Lower leg skin (tissue), 3 donors: Measurements from ENCODE around the gene TM9SF2.

Experiments used
- POLR2A ChIP-seq, 2 donors: fragments of 450-650 bp; IDR thresholded peaks; one replicate each; pipeline ENCODE4 v1.6.1; 2016 to 2017; ENCODE audit warnings: antibody characterized with exemption in 2 of 2, mild to moderate bottlenecking in 1 of 2, moderate library complexity in 1 of 2
- TF ChIP-seq, protein P1 (sequence below), 3 donors: fragments of 450-650 bp; IDR thresholded peaks; one replicate each; pipeline ENCODE4 v1.5.1; 2016; ENCODE audit warnings: antibody characterized with exemption in 3 of 3, mild to moderate bottlenecking in 3 of 3, moderate library complexity in 2 of 3

DNA sequence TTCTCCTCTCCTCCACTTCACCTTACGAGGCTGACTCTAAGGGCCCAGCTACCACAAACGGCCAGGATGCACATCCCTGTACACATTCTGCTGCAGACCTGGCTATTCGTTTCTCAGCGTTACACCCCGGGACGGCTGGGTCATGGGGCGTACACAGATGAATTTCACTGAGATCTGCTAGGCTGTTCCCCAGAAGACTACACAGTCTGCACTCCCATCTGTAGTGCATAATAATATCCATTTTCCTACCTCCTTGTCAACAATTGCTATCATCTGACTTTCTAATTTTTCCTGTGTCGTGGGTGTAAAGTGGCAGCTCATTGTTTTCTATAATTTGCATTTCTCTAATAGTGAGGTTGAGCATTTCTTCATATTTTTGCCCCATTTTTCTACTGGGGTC lies 85.7 kb downstream of the TM9SF2 start:
- TF ChIP-seq, protein P1, sequence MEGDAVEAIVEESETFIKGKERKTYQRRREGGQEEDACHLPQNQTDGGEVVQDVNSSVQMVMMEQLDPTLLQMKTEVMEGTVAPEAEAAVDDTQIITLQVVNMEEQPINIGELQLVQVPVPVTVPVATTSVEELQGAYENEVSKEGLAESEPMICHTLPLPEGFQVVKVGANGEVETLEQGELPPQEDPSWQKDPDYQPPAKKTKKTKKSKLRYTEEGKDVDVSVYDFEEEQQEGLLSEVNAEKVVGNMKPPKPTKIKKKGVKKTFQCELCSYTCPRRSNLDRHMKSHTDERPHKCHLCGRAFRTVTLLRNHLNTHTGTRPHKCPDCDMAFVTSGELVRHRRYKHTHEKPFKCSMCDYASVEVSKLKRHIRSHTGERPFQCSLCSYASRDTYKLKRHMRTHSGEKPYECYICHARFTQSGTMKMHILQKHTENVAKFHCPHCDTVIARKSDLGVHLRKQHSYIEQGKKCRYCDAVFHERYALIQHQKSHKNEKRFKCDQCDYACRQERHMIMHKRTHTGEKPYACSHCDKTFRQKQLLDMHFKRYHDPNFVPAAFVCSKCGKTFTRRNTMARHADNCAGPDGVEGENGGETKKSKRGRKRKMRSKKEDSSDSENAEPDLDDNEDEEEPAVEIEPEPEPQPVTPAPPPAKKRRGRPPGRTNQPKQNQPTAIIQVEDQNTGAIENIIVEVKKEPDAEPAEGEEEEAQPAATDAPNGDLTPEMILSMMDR (IDR thresholded peaks at IDR 0.05), result no peak
- no peak for TF ChIP-seq POLR2A (IDR thresholded peaks at IDR 0.05)
